Measurements from ENCODE around the gene NLGN1.

The NLGN1 gene

GRCh38 chr3:174020156-174020555 lies 622.6 kb downstream of the NLGN1 start:
- DNase-seq = no peak

- no peak for DNase-seq
Observed at GRCh38 chr3:174023421-174023820, 625.9 kb downstream of the NLGN1 start.

- no peak for DNase-seq
Observed at GRCh38 chr3:174028673-174029072, 631.1 kb downstream of the NLGN1 start.

DNA sequence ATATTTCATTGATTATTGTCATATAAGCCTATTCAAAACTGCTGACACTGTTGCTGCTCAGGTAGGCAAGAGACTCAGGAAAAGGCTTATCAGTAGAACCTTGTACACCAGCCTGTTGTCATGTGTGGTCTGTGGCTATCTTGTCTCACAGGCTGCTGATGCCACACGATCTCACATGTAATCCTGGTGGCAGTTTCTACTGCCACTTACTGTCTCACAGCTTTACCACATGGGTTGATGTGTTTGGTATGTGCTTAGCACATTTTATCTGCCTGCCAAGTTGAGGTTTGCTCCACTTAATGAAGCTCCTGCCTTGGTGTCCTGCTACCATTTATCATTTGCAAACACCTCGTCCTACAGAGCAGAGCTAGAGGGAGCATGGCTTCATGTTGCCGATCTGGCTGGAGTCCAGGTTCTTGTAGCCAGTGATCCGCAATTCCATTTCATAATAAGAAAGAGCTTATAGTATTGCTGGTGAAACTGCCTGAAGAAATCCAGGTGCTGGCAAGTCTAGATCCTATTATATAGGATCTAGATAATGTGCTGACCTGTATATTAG lies 637.9 kb downstream of the NLGN1 start:
- DNase-seq = no peak

DNA sequence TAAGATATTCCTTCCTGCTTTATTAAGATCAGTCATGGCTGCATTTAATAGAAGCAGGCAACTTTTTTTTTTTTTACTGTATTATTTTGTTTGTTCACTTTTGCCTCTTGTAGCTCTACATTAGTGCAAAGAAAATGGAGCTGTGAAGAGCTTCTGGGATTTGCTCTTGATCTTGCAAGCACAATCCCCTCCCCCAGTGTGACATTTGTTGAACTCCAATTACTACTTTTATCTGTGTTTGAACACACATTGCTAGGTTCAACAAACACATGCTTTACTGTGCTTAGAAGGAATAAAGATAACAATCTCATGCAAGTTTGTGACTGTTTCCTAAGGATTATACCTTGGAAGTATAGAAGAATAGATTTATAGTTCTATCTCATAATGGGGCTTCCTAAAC lies 648.8 kb downstream of the NLGN1 start:
- no peak for DNase-seq

GRCh38 chr3:174049472-174049871 lies 651.9 kb downstream of the NLGN1 start:
- DNase-seq = no peak

GRCh38 chr3:174051191-174051590 lies 653.6 kb downstream of the NLGN1 start:
- DNase-seq = no peak

GRCh38 chr3:174058804-174059203 lies 661.3 kb downstream of the NLGN1 start:
- no peak for DNase-seq

GRCh38 chr3:174060431-174060830 lies 662.9 kb downstream of the NLGN1 start:
- DNase-seq = no peak

- DNase-seq = no peak
Observed at GRCh38 chr3:174061162-174061561, 663.6 kb downstream of the NLGN1 start.

DNA sequence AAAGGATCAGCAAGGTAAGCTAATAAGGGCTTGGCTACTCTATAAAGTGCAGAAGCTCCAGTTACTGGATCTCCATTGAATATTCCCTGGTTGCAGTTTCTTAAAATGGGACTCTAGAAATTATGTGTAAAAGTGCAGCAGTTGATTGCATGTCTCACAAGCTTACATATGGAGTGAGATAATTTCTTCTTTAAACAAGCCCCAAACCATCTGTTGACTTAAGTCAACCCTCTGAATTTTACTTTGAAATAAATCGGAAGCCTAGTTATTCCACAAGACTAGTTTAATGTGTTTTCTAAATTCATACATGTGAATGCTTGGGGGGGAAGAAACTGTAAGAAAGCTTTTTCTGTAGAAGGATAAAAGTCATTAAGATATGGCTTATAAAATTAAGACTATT lies 664.2 kb downstream of the NLGN1 start:
- no peak for DNase-seq

DNA sequence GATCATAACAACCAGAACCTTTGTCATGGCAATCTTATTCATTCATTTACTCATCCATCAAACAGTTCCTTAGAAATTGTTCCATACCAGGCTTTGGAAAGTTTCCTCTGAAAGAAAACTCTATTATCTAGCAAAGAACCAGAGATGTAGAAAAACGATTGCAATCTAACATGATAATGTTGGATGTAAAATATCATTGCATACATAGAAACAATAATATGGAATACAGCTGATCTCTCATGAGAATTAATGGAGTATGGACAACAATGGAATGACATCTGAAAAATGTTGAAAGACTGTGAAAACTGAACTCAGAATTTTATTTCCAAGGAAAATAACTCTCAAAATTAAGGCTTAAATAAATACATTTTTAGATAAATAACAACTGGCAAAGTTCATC lies 665.4 kb downstream of the NLGN1 start:
- no peak for DNase-seq

DNA sequence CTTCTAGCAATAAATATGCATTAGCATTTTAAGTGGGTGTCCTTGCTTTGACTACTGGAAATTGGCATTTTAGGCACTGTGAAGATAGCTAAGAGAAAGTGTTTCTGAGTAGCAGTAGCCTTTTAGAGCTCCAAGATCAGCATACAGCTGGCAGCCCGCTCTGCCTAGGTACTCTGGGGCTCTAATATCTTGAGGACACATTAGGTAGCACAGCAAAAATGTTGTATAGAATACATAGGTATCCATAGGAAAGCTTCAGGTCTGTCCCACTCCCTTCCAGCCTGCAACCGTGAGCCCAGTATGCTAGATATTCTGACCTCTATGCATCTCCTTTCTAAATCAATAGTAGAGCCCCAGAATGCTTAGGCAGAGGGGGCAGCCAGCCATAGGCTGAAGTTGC lies 670.5 kb downstream of the NLGN1 start:
- no peak for DNase-seq

- no peak for DNase-seq
Observed at GRCh38 chr3:174072675-174073074, 675.1 kb downstream of the NLGN1 start.

DNA sequence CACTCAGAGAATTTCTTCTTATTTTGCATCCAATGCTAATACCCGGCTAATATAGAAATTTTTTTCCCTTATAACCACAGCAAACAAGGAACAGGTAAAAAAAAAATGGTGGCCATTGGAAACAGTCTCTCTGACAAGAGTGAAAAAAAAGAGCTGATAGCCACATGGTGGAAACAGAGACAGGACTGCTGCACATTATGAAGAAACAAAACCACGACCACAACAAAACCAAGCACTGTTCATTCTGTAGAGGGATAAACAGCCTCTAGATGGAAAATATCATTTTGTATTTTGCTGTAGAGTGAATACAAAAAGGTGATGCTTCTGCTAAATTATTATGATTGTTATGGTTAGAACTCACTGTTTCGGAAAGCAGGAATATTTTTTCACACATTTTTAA lies 686.2 kb downstream of the NLGN1 start:
- DNase-seq = no peak

GRCh38 chr3:174089592-174089991 lies 692.0 kb downstream of the NLGN1 start:
- no peak for DNase-seq

- no peak for DNase-seq
Observed at GRCh38 chr3:174094669-174095068, 697.1 kb downstream of the NLGN1 start.

GRCh38 chr3:174097686-174098085 lies 700.1 kb downstream of the NLGN1 start:
- DNase-seq = no peak

- no peak for DNase-seq
Observed at GRCh38 chr3:174098746-174099145, 701.2 kb downstream of the NLGN1 start.

GRCh38 chr3:174099724-174100123 lies 702.2 kb downstream of the NLGN1 start:
- DNase-seq = no peak

GRCh38 chr3:174100744-174101143 lies 703.2 kb downstream of the NLGN1 start:
- no peak for DNase-seq

DNA sequence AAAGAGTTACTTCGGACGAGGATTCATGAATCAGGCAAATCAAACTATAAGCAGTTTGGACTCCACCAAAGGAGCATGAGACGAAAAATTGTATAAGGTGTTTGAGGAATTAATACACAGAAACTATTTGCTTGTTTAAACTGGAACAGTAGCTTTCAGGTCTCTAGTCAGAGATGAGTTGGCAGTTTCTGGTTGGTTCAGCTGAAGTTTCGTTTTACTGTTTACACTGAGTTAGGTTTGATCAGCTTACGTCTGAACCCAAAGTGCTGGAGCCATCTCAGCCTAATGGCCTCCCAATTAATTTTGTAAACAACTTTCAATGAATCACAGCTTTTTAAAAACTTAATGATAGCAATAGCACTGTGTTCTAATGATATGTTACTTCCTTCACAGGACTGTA lies 703.7 kb downstream of the NLGN1 start:
- no peak for DNase-seq

DNA sequence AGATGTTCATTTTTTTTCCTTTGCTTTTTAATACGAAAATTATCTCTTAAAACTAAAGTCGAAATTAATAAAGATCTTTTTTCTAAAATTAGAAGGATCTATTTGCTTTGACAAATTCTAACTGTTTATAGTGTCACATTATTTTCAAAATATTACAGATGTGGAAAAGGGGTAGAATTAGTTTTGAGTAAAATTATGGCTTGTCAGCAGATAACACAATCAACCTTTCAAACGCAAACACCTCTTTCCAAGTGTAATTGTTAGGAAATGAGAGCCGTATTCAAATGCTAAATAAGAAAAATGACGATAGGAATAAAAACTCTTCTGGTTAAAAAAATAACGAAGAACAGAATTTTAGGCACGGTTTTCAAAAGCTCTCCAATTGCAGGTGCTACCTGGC lies 704.7 kb downstream of the NLGN1 start:
- no peak for DNase-seq

- DNase-seq = no peak
Observed at GRCh38 chr3:174102866-174103265, 705.3 kb downstream of the NLGN1 start.

- DNase-seq = no peak
Observed at GRCh38 chr3:174110761-174111160, 713.2 kb downstream of the NLGN1 start.

DNA sequence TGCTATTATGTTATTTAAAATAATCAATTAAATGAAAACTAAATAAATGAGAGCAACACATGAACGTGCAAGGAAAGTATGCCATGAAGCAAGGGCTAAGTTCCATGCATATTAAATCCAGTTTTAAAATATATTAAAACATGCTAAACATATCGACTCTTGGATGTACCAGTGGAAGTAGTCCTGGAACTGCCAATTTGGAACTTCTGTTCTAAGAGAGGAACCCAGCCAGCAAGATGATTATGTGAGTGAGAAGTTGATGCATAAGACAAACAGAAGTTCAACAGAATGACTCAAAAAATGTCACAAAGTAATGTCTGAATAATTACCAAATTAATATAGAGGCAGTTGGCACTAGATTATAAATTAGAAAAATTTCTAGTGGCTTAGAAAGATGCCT lies 714.2 kb downstream of the NLGN1 start:
- DNase-seq = no peak

Data from cortex of kidney (tissue), 1 donor.